NCI-H128 (cell line): Measurements from ENCODE around the gene DCLRE1A.
A peak's percentile ranks its signal among the peaks of the same experiment; 100 is the strongest.
"Not testable (repeated sequence)": the region's sequence is repeated elsewhere in the genome, so short reads cannot be mapped to it uniquely, and the experiment has no call there.

Experiments
- DNase-seq: peaks from one replicate; lab custom pipeline; 2025; ENCODE audit not compliant: unreplicated experiment; lab: John Stamatoyannopoulos, UW

Gene DCLRE1A

DNA sequence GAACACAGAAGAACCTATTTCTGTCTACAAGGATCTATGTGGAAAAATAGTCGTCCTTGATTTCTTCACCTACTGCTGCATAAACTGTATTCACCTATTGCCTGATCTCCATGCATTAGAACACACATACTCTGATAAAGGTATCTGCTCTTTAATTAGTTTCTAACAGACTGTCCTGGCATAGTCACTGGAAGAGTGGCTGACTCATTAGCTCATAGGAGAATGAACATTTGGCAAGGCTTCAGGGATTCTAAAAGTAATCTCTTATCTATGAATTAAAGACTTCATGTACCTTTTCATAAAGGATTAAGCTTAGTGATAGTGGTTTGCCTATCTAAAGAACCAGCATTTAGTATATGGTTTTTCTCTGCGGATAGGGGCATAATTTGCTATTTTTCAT lies 4.7 kb upstream of the DCLRE1A start:
- no peak for DNase-seq

DNA sequence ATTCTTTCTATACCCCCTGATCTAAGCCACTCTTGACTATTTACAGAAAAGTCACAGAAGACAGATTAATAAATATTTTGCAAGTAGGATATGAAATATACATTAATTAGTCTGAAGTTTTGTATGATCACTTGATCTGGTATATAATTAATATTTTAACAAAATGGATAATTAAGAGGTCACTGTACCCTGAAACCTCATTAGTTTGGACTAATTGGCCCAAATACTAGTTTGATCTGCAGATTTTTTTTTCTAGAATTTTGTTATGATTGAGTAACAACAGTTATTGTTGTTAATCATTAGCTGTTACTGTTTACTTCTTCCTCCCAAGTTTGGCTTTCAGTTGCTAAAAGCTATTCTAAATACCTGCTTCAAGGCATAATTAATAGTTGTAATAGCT lies 3.3 kb upstream of the DCLRE1A start:
- DNase-seq: no peak

DNA sequence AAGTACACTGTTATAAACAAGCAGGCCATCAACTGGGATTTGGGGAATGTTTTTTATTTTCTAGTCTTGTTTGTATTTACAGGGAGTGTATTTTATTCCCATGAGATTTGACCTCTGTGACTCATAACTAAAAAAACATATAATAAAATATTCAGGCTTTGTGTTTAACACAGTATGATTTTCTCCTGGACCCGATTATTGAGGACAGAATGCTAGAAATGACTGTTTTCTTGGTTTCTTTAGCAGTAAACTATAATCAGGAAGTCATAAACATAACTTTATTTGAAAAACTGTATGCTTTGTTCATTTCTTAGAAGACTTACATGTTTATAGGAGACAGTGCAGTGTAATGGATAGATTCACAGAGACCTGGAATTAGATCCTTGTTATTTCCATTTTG lies 2.7 kb upstream of the DCLRE1A start:
- no peak for DNase-seq

DNA sequence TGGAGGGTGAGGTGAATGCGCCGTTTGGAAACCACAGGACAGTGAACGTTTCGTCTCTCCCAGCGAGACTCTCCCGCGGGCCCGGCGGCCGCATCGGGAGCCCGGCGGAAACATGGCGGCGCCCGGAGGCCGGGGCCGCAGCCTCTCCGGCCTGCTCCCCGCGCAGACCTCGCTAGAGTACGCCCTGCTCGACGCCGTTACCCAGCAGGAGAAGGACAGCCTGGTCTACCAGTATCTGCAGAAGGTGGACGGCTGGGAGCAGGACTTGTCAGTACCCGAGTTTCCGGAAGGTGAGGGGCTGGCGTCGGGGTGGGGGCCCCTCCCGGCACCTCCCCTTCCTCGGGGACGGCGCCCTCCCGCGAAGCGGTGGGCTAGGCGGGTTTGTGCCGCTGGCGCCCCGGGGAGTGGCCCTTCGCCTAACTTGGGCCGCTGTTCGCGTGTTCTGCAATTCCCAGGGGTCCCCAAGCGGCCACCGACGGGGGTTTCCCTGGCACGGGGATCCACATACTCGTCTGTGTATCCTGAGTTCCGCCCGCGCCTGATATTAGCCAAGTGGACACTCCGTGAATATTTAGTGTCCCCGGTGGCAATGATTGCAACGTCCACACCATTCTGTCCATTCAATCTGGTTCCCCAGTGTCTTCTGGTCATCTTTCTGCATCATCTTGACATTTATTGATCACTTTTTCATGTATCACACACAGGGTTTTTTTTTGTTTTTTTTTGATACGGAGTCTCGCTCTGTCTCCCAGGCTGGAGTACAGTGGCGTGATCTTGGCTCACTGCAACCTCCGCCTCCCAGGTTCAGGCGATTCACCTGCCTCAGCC lies 1.1 kb upstream of the DCLRE1A start:
- DNase-seq: peak; percentile 18

DNA sequence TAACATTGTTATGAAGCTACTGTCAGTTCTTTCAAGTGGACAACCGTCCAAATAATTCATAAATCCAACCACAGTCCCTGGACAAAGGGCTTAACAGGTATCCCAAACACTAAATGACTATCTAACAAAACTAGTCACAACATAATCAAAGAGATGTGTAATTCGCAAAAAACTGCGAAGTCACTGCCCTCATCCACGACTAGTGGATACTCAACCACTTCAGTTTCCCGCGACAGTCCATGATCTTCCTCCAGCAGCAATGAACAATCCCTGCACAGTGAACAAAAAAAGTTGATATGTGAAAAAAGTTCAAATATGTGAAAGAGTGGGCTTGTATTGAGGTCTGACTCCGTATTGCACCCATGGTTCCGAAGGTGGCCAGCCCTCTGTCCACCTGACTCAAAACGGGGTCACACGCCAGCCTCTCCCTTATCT lies 287 bp downstream of the DCLRE1A start:
- no peak for DNase-seq

DNA sequence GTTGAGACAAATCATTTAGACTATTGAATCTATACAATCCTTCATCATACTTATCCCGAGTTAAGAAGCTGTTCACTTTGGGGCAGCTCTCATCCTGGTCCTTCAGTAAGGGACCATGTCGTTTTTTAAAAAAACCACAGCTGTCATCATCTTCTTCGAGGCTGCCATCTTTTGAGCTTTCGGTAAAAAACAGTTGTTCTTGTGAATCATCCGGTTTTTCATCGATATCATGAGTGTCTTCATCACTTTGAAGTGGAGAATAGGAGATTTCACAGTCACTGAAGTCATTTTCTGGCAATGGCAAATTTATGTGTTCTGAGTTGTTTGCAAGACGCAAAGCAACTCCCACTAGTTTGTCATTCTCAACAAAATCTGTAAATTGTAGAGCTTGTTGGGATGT lies 3.9 kb downstream of the DCLRE1A start:
- no peak for DNase-seq

DNA sequence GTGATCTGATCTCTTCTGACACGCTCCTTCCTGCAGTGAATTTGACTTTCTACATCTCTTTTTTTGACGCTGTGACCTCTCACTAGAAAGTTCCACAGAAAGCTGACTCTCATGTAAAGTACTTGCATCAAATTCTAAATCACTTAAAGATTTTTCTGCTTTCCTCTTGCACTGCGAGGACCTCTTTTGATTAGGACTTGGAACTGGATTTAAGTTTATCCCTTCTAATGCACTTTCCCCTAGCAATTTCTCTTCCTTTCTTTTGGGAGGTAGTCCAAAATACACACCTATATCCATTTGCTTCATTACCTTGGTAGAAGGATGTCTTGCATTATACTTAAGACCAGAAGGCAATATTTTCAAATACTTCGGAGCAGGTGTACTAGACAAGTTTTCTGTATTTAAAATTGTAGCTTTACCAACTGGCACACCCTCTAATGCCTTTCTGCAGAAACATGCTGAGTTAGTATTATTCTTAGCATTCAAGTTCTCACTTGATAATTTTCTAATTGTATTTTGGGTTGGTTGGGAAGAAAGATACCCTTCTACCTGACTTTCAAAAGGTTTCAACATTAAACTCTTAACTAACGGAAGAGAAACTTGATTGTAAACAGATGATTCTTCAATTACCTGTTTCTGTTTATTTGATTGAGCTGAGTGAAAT lies 4.6 kb downstream of the DCLRE1A start:
- no peak for DNase-seq

DNA sequence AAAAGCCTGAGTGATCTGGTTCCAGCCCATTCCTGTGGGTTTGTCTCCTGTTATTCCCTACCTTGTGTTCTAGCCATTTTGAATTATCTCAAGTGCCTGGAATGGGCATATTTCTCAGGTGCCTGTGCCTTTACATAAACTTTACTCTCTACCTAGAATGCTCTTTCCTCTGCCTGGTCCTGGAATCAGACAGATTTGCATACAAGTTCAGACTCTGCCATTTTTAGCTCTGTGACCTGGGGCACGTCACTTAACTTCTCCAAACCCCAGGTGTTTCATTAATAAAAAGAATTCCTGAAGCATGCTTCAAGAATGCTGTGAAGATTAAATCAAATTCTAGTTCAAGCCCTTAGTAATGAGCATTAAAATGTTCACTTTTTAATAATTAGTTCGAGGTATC lies 7.8 kb downstream of the DCLRE1A start:
- DNase-seq: no peak

DNA sequence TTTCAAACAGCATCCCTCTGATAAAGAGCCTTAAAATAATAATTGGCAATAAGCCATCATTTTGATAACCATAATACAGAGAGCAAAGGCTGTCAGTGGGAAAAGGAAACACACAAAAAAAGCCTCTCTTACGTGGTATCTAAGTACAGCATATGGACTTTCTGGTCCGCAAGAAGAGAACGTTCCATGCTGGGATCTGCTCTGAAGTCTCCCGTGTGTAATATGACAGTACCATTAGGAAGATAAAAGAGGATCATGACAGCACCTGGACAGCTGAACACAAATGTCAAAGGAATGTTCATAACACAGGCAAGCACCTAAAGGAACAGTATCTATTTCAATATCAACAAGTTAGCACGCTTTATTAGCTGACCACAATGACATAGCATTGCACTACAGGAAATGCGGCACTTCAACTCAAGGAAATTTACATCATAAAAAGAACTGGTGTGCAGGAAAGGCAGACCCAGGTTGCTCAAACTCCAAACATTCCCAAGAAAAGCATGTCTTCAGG lies 9.9 kb downstream of the DCLRE1A start:
- no peak for DNase-seq

DNA sequence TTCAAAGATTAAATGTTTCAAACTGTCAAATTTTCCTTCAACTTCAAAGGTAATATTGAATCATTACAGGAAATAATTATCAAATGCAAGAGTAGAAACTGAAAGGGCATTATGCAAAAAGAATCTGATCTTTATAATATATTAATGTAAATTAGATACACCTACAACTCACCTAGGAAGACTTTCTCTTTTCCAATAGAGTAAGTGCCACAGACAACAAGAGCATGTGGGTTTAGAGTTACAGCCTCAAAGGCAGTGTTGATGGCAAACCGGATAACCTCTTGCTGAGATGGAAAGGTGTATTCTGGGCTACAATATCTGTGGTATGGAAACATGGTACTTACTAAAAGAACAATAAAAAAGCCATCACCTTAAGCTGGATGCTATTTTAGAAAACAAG lies 11.7 kb downstream of the DCLRE1A start:
- DNase-seq: no peak

DNA sequence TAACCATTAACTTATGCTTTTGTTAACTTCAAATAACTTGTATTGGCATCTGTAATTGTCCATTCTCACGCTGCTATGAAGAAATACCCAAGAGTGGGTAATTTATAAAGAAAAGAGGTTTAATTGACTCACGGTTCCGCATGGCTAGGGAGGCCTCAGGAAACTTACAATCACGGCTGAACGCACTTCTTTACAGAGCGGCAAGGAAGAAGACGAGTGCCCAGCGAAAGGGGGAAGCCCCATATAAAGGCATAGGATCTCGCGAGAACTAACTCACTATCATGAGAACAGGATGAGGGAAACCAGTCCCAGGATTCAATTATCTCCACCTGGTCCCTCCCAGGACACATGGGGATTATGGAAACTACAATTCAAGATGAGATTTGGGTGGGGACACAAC lies 25.3 kb downstream of the DCLRE1A start:
- DNase-seq: not testable (repeated sequence)

DNA sequence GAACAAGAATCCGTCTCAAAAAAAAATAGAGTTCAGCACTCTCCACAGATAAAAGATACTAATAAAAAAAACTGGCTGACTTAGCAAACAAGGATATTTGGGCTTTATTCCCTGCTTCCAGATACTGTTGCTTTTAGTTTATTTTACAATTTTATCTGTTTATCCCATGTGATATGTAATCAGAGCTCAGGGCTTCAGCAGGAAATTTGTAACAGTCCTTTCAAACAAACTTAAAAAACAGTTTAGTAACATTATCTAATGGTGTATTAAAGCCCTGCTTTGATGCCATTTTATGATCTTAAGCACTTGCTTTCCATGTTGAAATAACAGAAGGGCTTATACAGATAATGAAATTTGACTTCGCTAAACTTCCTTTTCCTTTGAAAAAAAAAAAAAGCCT lies 28.1 kb downstream of the DCLRE1A start:
- no peak for DNase-seq

DNA sequence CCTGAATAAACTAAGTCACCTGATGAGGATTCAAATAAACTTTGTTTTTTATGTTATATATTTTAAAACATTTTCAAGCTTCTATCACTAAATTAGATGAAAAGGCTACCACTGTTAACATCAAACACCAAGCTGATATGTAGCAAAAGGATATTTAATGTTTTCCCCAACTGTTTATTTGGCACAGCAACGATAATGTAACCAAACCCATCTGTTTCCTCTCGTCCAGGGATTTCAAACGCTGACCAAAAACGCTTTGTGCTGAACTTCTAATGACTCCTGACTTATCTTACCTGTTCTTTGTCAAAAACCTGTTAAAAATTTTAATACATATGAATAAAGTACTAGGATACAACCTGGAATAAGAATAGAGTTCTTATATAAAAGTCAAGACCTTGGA lies 30.5 kb downstream of the DCLRE1A start:
- DNase-seq: no peak

DNA sequence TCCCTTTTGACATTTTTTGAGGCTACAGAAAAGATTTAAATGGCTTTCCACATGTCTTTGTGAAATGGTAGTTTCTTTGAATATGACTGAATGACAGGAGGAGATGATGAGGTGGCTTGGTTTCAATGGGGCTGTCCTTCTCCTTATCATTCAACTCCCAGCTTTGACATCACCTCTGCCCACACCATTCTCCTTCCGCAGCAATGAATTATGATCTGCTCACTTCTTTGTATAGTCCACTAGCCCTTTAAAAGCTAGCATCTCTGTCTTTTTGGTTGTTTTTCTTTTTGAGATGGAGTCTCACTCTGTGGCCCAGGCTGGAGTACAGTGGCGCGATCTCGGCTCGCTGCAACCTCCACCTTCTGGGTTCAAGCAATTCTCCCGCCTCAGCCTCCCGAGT lies 31.7 kb downstream of the DCLRE1A start:
- no peak for DNase-seq

DNA sequence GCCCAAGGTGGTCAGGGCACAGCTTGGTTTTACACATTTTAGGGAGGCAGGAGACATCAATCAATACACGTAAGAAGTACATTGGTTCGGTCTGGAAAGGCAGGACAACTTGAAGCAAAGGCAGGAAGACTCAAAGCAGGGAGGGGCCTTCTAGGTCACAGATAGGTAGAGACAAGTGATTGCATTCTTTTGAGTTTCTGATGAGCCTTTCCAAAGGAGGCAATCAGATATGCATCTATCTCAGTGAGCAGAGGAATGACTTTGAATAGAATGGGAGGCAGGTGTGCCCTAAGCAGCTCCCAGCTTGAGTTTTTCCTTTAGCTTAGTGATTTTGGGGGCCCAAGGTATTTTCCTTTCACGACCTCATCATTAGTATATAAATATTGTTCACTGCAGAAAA lies 32.6 kb downstream of the DCLRE1A start:
- not testable (repeated sequence) for DNase-seq

DNA sequence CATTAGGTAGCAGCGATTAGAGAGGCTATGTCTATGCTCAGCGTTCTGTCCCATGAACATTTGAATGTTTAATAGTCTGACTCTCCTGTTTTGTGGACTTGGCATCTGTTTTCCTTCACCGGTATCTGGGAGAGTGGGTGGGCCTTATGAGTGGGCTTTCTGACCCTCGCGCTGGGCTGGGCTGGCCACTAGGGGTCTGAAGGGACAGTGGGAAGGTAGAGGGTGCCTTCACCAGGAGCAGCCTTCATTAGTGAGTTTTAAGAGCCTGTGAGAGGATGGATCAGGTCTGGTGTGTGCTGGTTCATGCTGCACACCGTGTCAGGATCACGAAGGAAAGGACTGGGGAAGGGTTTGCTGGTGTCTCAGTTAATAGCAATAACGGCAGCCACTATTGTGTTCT lies 33.4 kb downstream of the DCLRE1A start:
- no peak for DNase-seq

DNA sequence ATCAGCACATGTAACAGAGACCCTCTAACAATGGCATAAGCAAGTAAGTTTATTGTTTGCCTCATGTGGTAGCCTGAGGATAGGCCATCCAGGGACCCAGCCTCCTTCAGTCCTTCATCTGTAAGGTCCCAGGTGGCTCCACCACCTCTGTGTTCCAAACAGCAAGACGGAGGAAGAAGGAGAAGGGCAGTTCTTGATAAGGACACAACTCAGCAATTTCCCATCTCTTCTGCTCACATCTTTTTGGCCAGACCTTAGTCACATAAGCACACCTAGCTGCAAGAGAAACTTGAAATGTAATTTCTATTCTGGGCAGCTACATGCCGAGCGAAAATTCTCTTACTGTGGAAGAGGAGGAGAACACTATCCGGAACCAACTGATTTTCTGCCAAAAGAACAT lies 33.9 kb downstream of the DCLRE1A start:
- no peak for DNase-seq

DNA sequence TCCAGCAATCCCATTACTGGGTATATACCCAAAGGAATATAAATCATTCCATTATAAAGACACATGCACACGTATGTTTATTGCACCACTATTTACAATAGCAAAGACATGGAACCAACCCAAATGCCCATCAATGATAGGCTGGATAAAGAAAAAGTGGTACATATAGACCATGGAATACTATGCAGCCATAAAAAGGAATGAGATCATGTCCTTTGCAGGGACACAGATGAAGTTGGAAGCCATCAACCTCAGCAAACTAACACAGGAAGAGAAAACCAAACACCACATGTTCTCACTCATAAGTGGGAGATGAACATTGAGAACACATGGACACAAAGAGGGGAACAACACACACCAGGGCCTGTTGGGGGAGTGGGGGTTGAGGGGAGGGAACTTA lies 39.2 kb downstream of the DCLRE1A start:
- DNase-seq: not testable (repeated sequence)

DNA sequence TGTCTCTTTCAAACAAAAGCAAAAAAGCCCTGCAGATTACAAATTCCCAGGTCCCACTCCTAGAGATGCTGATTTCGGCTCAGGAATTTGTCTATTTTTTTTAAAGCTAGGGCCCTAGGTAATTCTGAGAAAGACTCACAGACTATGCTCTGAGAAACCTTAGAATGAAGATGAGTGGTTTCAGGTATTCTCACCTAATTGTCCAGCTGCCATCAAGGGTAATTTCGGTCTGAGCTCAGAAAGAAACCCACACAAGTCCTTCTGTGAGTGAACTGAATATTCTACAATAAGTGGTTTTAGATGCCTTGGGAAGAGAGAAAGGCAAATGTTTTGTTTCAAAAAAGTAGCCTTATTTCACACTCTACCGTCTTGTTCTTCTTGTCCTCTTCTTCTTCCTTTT lies 45.7 kb downstream of the DCLRE1A start:
- DNase-seq: no peak

DNA sequence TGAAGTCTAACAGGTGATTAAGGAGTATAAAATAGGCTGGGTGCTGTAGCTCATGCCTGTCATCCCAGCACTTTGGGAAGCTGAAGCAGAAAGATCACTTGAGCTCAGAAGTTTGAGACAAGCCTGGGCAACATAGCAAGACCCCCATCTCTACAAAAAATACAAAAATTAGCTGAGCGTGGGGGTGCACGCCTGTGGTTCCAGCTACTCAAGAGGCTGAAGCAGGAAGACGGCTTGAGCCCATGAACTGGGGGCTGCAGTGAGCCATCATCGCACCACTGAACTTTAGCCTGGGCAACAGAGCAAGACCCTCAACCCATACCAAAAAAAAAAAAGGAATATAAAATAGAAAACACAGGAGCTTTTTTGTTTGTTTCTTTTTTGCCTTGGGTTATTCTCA lies 47.4 kb downstream of the DCLRE1A start:
- DNase-seq: no peak

DNA sequence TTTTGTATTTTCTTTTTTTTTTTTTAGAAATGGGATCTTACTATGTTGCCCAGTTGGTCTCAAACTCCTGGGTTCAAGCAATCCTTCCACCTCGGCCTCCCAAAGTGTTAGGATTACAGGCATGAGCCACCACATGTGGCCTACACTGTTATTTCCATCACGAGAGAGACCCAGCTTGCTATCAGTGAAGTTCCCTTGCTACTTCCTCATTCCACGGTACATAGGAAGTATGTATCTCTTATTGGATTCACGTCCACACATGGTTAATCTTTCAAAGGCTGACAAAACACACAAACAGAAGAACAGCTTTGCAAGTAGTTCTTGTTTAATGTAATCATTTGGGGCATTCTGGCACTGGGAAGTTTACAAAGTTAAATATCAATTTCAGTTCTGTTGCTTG lies 50.9 kb downstream of the DCLRE1A start:
- no peak for DNase-seq

DNA sequence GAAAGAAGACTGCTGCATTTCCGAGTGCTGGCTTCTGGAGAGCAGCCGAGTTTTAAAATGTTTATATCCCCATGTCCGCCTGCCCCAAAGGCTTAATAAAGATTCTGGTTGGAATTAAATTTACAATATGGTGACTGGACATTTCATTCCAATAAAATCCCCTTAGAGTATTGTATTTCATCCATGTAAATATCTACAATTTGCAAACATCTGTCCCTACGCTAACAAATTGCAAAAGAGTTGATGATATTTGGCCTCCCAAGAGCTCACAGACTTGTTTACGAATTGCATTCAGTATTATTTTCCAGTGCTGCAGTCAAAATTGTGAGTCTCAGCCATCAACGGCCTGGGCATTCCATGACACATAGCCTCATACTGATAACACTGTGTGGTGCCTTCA lies 52.3 kb downstream of the DCLRE1A start:
- no peak for DNase-seq
